Muscle layer of colon (tissue), 2 donors: ENCODE measurements around the gene PHF23.

Experiments
- H3K27ac ChIP-seq: one replicate; pipeline ENCODE4 v1.7.0; 2013; ENCODE audit warnings: low read depth, mild to moderate bottlenecking, low read length, moderate library complexity
- H3K27me3 ChIP-seq, 2 donors: one replicate each; pipeline ENCODE4 v1.7.0; 2013; ENCODE audit warnings: low read length in 2 of 2, mild to moderate bottlenecking in 2 of 2; ENCODE audit not compliant: insufficient read depth in 2 of 2, control insufficient read depth in 1 of 2
- H3K36me3 ChIP-seq: one replicate; pipeline ENCODE4 v1.7.0; 2013; ENCODE audit warnings: mild to moderate bottlenecking, low read length; ENCODE audit not compliant: insufficient read depth
- H3K4me1 ChIP-seq: one replicate; pipeline ENCODE4 v1.7.0; 2013; ENCODE audit warnings: mild to moderate bottlenecking, low read length; ENCODE audit not compliant: insufficient read depth
- H3K4me3 ChIP-seq, 2 donors: one replicate each; pipeline ENCODE4 v1.7.0; 2013; ENCODE audit warnings: low read length in 2 of 2, low read depth in 1 of 2, mild to moderate bottlenecking in 1 of 2, moderate library complexity in 1 of 2
- H3K9ac ChIP-seq: one replicate; pipeline ENCODE4 v1.7.0; 2013; ENCODE audit warnings: low read length
- H3K9me3 ChIP-seq: one replicate; pipeline ENCODE4 v1.7.0; 2013; ENCODE audit warnings: mild to moderate bottlenecking, low read length
- donor health status: abdominal sarcoma.
- donor health status: Adenocarcinoma of cecum.

Gene PHF23

DNA sequence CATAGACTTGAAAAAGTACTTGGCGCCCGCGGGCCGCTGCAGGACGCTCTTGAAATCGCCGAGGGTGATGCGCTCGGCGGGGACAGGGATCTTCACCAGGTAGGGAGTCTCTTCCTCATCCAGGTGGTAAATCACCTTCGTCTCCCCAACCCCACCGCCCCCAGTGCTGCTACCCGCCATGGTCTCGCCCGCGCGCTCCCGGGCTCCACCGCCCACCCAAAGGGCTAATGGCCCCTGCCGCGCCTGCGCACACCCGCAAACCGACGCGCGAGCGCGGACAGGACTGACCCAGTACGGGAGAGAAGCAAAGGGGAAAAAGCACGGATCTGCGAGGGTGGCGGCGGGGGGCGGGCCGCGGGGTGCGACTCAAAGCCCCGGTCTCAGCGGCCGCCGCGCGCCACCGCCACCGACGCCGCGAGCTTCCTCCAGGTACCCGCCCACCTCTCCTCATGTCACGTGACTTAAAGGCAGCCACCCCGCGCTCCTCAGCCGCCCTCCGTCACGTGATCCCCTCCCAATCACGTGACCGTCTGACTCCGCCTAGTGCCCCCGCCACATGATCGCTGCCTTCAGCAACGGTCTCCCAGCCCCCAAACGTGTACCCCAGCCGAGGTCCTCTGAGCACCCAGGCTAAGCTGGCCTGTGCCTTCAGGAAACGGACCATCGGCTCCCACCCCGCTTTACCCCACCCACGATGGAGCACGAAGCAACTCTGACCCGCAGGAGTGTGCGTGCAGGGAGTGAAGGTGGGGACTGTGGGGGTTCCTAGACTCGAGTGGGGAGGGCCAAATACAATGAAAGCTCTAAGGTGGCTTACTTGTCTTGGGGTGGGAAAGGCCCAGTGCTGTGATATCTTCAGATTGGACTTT, 4.9 kb downstream of the PHF23 start, which contains the start of gene DVL2:
Gene DVL2, minus strand, starts transcription at position 435 of the 869 bp plus-strand sequence. Its CDS starts 255 bp downstream, at position 180.
- peak within 1 kb of the TSS; percentile 23 for H3K9ac ChIP-seq

DNA sequence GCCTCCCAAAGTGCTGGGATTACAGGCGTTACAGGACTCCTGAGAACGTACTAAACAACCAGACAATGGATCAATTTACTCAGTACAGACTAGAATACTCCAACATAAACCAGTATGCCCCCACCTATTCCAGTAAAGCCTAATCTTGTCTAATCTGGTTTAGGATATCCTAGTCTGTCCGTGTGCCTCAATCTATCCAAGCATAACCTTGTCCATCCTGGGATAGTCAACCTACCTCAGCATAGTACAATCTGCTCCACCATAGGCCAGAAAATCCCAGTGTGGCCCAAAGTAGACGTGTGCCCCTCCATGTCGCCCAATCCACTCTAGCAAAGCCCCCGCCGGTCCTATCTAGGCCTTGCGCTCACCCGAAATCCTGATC, 5.6 kb downstream of the PHF23 start:
- Histone ChIP-seq H3K9ac (peak overlapping the region; percentile 23), H3K27ac (peak overlapping the region; percentile 87), H3K4me3 (peak overlapping the region; percentile 51 to 75), H3K4me1 (peaks cover 37% of the 10 kb centered on the region), H3K27me3 (no peaks in the 10 kb centered on the region), H3K36me3 (peaks cover 41% of the 10 kb centered on the region), H3K9me3 (no peaks in the 10 kb centered on the region)

More for the DNA sequence above, 4.9 kb downstream of the PHF23 start, which contains the start of gene DVL2:
- H3K4me3 ChIP-seq: peak within 1 kb of the TSS; percentile 51 to 75
- H3K36me3 ChIP-seq: peaks cover 35% of the 10 kb centered on the region
- H3K27me3 ChIP-seq: no peaks in the 10 kb centered on the region
- no peaks in the 10 kb centered on the region for H3K9me3 ChIP-seq
- H3K4me1 ChIP-seq: peaks cover 37% of the 10 kb centered on the region
- H3K27ac ChIP-seq: peak within 1 kb of the TSS; percentile 87

DNA sequence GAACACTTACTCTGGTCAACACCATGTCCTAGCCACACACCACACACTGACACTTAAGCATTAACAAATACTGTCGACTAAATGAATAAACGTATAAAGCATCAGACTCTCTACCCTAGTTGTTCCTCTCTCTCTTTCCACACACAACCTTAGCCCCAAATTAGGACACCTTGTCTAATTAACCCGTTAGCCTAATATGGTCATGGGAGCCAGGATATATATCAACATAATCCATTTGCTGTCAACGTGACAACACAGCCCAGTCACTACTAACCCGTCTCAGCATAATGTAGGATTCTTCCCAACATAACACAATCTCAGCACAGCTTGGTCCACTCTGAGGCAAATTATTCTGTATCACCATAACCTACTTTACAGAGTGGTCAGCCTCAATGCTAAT, 7.1 kb downstream of the PHF23 start:
- H3K27me3 ChIP-seq: no peaks in the 10 kb centered on the region
- H3K9me3 ChIP-seq: no peaks in the 10 kb centered on the region
- no peak overlapping the region for H3K27ac ChIP-seq
- peaks cover 33% of the 10 kb centered on the region for H3K4me1 ChIP-seq
- no peak overlapping the region for H3K9ac ChIP-seq
- H3K36me3 ChIP-seq: peaks cover 57% of the 10 kb centered on the region
- no peak overlapping the region for H3K4me3 ChIP-seq

DNA sequence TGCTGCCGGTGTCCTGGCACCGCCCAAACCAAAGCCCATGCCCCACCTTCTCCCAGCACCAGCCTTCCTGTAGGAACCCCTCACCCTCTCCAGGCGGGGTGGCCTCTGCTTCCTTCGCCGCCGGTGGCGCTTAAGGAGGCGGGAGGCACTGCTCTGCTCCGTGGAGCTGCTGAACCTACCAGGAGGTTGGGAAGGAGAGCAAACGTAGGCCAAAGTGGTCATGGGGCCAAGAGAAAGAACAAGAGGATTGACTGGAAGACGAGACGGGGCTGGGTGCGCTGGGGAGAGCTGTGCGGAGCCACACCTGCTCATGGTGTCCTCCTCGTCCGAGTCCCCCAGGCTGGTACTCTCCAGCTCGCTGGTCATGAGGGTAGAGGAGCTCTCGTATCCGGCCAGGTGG, 9.8 kb downstream of the PHF23 start:
- peaks cover 19% of the 10 kb centered on the region for H3K4me1 ChIP-seq
- no peak overlapping the region for H3K9ac ChIP-seq
- H3K4me3 ChIP-seq: no peak overlapping the region
- no peak overlapping the region for H3K27ac ChIP-seq
- H3K27me3 ChIP-seq: no peaks in the 10 kb centered on the region
- H3K9me3 ChIP-seq: no peaks in the 10 kb centered on the region
- peaks cover 57% of the 10 kb centered on the region for H3K36me3 ChIP-seq

DNA sequence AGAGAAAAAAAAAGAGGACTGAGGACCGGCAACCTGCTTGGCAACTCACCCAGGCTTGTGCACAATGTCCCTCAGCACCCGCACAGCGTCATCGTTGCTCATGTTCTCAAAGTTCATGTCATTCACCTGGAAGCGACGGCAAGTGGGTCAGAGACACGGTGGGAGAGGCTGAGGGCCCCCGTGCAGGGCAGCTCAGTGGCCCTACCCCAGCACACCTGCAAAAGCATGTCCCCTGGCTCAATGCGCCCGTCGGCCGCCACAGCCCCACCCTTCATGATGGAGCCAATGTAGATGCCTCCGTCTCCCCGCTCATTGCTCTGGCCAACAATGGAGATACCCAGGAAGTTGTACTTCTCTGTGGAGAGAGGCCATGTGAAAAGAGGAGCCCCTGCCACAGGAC, 10.3 kb downstream of the PHF23 start:
- Histone ChIP-seq H3K4me1 (peaks cover 19% of the 10 kb centered on the region), H3K27me3 (no peaks in the 10 kb centered on the region), H3K9me3 (no peaks in the 10 kb centered on the region), H3K27ac (no peak overlapping the region), H3K9ac (no peak overlapping the region), H3K4me3 (no peak overlapping the region), H3K36me3 (peaks cover 60% of the 10 kb centered on the region)

DNA sequence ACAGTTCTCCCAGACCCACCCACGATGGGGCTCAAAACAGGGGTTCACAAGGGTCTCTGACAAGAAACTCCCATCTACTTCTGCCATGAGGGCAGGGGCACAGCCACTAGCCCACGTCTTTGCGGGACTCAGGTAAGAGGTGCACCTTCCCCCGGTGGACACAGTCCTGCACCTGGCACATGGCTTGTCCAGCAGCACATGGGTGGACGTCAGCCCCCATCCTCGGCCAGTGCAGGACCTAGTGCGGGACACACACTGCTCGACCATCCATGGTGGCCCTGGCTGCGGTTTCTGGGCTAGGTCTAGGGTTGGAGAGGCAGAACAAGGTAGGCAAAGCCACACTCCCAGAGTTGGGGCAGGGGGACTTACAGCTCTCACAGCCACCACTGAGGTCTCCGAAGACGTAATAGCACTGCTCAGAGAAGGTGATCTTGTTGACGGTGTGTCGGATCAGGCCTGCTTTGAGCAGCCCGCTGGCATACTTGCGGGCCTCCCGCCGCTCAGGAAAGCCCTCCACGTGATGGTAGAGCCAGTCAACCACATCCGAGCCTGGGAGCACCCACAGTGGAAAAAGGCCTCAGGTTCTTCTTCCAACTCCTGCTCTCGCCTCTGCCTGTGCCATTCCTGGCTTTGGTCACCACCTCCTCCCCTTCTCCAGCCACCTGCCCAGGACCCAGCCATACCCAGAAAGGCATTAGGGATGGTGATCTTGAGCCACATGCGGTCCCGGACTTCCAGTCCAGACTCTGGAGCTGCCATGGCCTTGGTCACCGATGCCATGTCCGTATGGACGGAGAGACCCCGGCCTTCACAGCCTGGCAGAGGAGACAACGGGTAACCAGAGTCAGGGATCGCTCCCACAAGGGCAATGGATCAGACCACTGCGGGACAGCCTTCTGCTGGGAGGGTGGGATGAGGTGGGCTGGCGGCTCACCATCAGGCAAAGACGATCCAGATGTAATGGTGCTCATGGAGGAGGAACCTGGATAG, 12.2 kb downstream of the PHF23 start:
- no peak overlapping the region for H3K27ac ChIP-seq
- peaks cover 77% of the 10 kb centered on the region for H3K36me3 ChIP-seq
- H3K4me3 ChIP-seq: no peak overlapping the region

DNA sequence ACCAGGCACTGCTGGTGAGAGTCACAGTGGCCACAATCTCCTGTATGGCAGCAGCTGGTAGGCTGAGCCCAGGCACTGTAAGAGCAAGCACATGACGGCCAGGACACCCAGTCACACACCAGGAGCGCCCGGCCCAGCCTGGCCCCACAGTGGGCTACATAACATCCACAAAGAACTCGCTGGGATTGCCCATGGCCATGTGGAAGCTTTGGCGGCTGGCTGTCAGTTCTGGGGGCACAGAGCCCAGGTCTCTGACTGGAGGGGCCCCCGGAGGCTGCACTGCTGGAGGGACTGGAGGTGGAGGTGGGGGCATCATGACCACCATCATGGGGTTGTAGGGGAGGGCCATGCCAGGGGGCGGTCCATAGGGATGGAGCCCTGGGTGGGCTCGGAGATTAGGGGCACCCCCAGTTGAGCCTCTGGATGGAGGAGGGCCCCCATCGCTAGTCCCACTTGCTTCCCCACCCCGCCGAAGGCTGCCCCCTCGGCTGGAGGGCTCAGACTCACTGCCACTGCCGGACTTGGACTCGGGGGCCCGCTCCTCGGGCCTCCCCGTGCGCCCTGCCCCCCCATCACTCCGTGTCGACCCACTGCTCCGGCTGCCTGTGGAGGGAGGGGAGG, 13.4 kb downstream of the PHF23 start:
- Histone ChIP-seq H3K4me1 (peaks cover 8% of the 10 kb centered on the region), H3K4me3 (no peak overlapping the region), H3K9me3 (no peaks in the 10 kb centered on the region), H3K9ac (no peak overlapping the region), H3K36me3 (peaks cover 86% of the 10 kb centered on the region), H3K27ac (no peak overlapping the region), H3K27me3 (no peaks in the 10 kb centered on the region)

More for the DNA sequence above, 12.2 kb downstream of the PHF23 start:
- Histone ChIP-seq H3K27me3 (no peaks in the 10 kb centered on the region), H3K4me1 (peaks cover 5% of the 10 kb centered on the region), H3K9me3 (no peaks in the 10 kb centered on the region), H3K9ac (no peak overlapping the region)

DNA sequence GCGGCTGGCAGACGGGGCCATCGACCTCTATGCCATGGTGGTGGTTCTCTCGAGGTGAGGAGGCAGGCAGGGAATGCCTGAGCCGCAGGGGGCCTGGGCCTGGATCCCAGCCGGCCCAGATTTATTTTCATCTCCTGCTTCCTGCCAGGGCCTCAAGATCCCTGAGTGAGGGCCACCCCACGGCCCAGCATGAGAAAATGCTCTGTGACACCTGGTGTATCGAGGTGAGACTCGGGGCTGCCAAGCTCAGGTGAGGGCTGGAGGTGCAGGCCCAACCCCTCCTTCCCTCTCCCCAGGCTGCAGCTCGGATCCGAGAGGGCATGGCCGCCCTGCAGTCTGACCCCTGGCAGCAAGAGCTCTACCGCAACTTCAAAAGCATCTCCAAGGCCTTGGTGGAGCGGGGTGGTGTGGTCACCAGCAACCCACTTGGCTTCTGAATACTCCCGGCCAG, 14.6 kb downstream of the PHF23 start:
- Histone ChIP-seq H3K4me3 (no peak overlapping the region), H3K27ac (no peak overlapping the region), H3K4me1 (peaks cover 14% of the 10 kb centered on the region), H3K36me3 (peaks cover 75% of the 10 kb centered on the region), H3K9me3 (no peaks in the 10 kb centered on the region), H3K9ac (no peak overlapping the region), H3K27me3 (no peaks in the 10 kb centered on the region)

DNA sequence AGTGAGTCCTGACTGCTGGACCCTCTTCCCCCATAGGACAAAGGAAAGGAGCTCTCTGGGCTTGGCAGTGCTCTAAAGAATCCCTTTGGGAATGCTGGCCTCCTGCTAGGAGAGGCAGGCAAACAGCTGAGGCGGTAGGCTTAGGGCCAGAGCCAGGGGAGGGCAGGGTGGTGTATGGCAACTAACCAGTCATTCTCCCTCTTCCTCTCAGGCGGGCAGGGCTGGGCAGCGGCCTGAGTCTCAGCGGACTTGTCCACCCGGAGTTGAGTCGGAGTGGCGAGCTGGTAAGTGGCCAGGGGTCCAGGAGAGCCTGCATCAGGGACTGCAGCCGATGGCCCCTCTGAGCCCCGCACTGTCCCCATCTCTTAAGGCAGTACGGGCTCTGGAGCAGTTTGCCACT, 15.1 kb downstream of the PHF23 start:
- no peak overlapping the region for H3K27ac ChIP-seq

DNA sequence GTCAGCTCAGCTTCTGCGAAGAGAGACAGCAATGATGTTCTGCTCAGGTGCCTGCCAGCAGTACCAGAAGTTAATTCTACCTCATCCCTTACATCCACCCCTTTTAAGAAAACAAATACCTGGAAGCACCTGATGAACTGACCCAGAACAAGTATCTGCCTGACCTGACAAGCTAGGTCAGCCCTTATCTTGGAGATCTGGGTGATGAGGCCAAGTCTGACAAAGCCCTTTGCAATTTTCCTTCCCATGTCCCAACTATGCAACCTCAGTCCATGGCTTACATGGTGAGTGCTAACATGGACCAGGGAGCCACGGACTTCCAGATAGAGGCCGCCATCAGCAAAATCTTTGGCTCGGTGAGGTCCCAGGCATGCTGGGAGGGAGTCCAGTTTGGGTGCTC, 15.9 kb downstream of the PHF23 start:
- no peaks in the 10 kb centered on the region for H3K9me3 ChIP-seq
- H3K27me3 ChIP-seq: no peaks in the 10 kb centered on the region
- H3K9ac ChIP-seq: no peak overlapping the region
- H3K27ac ChIP-seq: no peak overlapping the region
- peaks cover 24% of the 10 kb centered on the region for H3K4me1 ChIP-seq
- H3K4me3 ChIP-seq: no peak overlapping the region
- peaks cover 62% of the 10 kb centered on the region for H3K36me3 ChIP-seq

More for the DNA sequence above, 15.1 kb downstream of the PHF23 start:
- Histone ChIP-seq H3K4me3 (no peak overlapping the region), H3K27me3 (no peaks in the 10 kb centered on the region), H3K36me3 (peaks cover 69% of the 10 kb centered on the region), H3K9me3 (no peaks in the 10 kb centered on the region), H3K9ac (no peak overlapping the region), H3K4me1 (peaks cover 19% of the 10 kb centered on the region)

DNA sequence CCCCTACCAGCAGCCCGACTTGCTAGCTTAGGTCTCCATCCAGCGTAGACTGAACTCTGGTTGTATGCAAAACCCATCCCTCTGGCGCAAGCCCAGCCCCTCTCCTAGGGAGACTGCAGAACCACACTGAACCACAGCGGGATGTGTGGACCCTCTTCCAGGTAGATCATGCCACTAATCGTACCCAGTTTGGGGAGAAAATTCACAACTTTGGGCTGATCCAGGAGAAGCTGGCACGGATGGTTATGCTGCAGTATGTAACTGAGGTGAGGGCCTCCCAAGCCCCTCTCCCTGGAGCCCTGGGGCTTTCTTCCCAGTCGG, 16.3 kb downstream of the PHF23 start:
- Histone ChIP-seq H3K9ac (no peak overlapping the region), H3K36me3 (peaks cover 57% of the 10 kb centered on the region), H3K27me3 (no peaks in the 10 kb centered on the region), H3K27ac (no peak overlapping the region), H3K4me1 (peaks cover 29% of the 10 kb centered on the region), H3K4me3 (no peak overlapping the region), H3K9me3 (no peaks in the 10 kb centered on the region)
